ENCODE results near the gene SLC17A2.

The SLC17A2 gene

DNA sequence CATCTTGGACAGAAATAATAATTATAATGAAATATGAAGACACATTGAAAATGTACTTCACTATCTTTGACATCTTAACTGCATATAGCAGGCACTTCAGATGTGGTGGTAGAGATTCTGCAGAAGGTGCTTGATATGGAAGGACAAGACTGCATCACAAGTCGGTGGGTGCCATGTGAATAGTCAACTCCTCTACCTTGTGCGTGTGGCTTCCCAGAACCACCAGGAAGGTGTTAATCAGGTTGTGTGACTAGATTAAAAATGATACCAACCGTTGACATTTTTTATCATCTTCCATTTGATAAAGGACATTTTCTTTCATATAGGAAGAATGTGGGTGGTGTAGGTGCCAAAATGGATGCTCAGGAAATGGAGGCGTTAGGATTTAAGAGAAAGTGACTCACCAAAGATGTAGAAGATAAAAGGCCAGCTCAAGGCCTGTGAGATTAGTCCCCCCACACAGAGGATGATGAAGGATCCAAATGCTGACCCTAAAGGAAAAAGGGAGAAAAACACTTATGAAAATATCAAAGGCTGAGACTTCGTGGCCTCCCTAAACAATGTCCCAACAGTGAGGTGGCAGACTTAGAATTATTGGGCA lies 12.3 kb downstream of the SLC17A2 start:
- DNase-seq: peak; percentile 7

DNA sequence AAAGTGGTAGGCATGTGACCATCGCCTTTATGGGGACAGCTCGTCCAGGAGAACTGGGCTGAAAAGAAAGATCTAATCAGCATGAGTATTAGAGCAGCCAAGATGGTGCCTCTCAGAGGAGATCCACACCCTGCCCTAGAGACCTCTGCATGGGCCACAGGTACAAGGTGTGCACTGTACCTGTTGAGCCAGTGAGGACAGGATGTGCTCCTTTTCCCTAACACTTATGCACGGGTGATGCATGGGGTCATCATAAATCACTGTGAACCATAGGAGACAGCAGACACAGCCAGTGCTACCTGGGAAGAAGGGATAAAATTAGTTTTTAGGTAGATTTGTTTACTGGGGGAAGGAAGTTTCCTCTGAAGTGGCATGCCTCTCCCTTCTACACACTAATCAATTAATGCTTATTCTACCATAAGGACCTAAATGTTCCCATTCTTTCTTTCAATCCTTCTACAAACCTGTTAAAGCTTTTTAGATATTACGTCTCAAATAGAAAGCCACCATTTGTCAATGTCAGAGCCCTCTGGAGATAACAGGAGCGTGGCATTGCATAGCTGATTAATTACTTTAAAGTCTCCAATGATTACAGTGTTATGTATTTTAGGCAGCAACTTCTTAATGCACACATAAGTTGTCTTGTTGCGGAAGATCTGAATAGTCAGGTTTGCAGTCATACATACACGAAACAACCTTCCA lies 13.6 kb downstream of the SLC17A2 start:
- DNase-seq: no peak

DNA sequence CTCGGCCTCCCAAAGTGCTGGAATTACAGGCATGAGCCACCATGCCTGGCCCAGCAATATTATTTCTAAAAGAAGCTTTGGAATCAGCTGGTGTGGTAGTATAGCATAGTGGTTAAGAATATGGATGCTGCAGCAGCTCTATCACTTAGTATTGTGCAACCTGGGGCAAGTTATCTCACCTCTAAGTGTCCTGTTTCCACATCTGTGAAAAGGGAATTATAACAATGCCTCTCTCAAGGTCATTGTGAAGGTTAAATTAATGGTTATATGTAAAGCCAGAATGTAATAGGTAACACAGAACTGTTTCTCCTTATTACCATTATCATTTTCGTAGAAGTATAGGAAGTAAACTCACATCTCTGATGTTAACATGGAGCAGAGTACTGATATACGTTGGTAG lies 14.2 kb downstream of the SLC17A2 start:
- DNase-seq: no peak

DNA sequence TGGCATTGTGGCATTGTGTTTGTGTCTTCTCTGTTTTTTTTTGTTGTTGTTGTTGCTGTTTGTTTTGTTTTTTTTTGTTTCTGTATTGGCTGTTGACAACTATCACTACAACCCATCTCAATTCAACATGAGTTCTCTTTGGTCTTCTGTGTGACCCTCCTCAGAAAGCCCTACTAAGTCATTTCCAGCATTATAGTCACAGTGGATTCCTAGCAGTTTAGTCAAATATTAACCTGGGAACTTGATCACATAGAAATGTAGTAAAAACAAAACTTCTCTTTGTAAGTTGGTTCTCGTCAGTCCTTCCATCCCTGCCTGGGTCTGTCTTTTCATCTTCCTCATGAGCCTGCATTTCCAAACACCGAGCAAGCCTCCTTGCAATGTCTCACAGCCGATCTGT lies 16.8 kb downstream of the SLC17A2 start:
- peak; percentile 25 for DNase-seq

DNA sequence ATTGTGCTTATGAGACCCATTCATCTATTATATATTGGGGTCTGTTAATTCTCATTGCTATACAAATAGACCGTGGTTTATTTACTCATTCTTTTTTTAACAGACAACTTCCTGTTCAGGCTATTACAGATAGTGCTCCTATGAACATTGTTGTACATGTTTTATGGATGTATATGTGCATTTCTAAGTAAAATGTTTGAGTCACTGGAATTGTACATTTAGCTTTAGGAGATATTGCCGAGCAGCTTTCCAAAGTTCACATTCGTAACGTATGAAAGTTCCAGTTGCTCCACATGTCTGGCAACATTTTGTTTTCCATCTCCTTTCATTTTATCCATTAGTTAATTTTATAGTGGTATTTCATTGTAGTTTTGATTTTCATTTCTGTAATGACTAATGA lies 19.1 kb downstream of the SLC17A2 start:
- no peak for DNase-seq

DNA sequence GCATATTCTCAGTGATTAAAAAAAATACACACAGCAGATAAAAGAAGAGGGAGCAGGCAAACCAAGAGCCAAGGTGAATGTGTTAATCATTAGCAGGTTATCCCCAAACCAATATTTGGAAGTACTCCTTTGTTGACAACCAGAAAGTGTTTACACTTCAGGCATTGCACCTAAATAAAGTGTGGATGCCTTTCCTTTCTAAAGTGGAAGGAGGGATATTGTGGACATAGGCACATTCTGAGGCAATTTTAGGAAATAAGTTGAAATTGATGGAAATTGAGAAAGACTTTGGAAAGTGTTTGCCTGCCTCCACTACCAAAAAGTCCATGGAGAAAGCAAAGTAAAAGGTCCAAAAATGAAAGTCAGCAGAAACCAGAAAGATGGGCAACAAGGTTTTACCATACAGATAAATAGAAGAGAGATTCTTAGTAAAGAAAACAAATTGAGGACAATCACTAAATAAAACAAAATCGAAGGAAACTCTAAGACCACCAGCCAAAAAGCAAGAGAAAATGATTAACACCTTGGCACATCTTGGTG lies 22.9 kb downstream of the SLC17A2 start:
- DNase-seq: no peak

DNA sequence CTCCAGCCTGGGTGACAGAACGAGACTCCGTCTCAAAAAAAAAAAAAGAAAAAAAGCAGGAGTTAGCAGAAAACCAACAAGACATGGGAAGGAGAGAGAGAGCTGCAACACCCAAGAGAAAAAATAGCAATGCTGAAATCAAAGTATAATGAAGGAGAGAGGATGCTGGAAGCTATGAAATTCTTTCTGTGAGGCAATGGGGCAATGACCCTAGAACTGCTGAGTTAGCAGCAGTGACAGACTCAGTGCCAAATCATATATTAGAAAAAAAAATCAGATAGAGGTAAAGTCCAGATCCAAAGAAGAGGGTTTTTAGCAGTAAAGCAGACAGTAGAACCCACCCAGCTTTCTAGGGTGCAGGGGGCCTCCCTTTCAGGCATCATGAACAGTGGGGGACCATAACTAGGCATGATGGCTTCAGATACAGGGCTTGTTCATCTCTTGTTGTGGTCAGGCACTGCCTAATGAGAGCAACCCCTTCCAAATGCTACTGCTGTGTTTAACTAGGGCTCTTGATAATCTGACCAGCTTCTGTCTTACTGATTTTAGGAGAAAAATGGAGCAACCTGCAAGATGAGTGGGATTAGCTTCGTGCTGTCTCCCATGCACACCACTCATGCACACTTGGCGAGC lies 26.9 kb downstream of the SLC17A2 start:
- no peak for DNase-seq

DNA sequence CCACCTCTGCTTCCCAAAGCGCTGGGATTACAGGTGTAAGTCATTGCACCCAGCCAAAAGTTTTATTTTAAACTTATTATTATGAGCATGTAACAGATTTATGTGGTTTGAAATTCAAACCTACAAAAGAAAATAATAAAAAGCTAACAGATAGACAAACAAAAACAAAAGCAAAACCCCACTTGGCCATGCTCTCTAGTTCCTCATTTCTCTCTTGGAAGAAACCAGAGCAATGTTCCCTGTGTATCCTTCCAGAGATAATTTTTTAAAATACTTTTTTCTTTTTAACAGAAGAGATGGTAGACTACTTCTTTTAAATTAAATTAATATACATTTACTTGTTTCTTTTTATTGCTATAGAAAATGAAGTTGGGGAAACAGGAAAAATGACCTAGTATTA lies 28.4 kb downstream of the SLC17A2 start:
- DNase-seq: no peak

DNA sequence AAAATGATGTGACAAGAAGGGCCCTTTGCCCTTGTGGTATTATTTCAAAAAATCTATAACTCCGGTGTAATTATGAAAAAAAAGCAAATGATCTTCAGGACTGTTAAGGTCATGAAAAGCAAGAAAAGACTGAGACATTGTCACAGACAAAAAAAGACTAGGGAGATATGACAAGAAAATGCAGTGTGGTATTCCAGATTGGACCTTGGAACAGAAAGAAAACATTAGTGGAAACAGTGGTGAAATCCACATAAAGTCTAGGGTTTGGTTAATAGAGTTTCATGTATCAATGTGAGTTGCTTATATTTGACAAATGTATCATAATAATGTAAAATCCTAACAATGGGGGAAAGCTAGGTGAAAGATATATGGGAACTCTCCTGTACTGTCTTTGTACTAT lies 29.6 kb downstream of the SLC17A2 start:
- DNase-seq: no peak

DNA sequence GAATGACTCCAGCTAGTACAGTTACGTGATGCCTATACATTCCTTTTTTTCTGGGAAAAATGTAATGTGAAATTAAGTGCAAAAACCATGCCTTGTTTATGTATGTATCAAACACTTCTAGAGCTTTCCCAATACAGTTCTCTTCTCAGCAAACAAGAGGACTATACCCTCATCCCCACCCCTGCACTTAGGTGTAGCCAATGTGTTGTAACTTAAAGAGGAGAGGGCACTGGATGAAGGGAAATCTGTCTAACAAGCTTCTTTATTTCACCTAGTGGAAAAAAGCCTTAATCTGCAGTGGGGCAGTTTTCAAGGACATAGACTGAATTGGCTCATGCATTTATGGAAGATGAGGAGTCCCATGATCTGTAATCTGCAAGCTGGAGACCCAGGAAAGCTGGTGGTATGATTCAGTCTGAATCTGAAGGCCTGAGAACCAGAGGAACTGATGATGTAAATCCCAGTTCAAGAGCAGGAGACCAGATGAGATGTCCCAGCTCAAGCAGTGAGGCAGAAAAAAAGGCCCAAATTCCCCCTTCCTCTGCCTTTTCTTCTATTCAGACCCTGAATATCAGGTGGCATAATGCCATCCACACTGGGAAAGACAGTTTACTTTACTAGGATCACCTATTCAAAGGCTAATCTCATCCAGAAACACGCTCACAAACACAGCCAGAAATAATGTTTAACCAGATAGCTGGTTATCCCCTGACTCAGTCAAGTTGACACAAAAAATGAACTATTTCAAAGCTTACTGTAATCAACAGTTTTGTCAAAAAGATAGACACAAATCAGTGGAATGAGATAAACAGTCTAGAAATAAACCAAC lies 30.7 kb downstream of the SLC17A2 start:
- DNase-seq: no peak

DNA sequence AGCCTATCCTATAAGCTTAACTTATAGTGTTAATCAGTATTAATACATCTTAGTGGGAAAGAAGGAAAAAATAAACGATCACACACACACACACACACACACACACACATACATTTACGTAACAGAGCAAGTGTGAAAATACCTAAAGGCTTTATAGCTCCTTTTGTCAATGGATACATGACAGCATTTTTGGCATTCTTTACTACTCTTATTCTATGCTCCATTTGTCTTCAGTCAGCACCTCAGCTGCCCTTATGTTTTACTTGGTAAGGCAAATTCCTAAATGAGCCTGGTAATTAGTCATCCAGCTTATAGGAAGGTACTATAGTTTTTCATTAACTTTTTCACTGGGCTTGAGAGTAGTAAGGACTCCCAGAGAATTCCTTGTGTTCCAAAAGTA lies 31.4 kb downstream of the SLC17A2 start:
- no peak for DNase-seq

DNA sequence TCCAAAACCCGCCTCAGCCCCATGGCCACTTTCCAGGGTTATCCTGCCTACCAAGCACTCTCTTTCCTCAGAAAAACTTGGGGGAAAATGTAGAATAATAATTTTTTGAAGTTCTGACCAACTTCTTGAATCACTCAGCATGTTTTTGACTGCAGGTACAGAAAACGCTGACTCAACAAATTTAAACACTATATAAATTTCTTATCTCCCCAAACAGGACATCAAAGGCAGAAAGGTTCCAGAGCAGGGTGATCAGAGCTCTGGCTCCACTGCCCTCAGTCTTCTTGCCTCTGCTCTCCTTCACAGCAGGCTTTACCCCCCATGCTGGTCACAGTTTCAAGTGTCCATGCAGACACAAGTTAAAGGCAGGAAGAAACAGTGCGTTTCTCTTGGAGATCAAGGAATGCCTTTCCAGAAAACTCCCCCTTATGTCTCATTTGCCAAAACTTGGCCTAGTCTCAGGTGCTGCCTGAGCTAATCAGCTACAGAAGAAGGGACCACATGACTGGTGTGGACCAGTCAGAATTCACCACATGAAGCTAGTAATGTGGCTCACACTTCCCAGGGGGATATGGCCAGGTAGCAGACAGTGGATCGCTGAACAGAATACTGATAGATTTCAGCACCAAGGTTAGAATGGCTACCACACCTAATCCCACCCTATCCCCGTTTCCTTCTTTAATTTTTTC lies 32.1 kb downstream of the SLC17A2 start:
- no peak for DNase-seq

DNA sequence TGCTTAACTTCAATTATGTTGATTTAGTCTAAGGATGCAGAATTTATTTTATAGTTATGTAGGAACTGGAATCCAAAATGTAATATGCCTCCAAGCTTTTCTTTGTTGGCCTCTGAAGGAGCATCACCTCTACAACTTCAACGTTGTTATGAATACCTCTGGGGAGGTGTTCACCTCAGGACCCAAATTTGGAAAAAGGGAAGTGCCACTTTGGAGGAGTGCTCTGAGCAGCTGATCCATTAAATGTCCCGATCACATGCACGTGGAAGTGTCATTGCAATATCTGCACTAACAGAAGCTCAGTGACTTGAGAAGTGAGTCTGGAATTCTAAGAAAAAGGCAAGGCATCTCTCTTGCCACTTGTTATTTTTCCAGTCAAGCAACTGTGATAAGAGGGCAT lies 34.2 kb downstream of the SLC17A2 start:
- no peak for DNase-seq

DNA sequence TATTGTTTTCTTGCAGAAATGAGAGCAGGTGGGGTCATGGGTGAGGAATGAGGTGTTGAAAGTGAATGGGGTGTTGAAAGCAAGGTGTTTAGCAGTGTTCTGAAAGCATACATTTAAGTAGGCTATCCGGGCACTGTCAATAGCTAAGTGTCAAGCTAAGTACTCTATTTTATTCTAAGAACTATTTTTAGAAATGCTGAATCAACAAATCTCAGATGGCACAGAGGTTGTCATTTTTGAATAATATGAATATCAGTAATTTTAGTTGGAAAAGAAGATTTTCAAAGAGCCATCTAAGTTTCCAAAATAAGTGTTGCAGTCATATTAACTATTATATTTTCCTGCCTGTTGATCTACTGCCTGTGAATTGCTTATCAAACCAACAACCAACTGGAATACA lies 34.7 kb downstream of the SLC17A2 start:
- no peak for DNase-seq

DNA sequence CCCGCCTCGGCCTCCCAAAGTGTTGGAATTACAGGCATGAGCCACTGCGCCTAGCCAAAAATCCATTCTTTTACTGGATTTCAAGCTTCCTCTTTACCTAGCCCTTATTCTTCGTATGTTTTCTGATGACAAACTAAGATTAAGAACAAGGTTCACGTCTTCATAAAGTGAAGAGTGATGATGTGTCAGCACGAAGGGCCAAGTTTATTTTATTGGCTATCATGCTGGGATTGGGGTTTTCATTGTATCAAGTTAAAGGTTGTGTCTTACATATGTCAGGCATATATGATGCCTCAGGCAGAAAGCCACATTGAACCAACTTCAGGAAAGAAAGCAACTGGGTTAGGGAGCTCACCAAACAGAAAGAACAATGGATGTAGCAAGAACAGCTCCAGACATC lies 36.7 kb downstream of the SLC17A2 start:
- no peak for DNase-seq

DNA sequence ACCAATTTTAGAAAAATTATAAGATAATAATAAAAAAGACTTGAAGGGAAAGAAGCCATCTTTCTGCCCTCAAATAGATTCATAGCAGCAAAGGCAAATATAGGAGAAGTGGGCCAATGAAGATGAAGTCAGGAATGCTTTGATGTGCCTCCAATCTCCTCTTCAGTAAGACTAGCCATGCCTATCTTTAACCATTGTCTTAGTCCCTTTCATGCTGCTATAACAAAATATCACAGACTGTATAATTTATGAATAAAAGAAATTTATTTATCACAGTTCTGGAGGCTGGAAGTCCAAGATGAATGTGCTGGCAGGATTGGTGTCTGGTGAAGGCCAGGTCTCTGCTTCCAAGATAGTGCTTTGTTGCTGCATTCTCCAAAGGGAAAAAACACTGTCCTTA lies 37.6 kb downstream of the SLC17A2 start:
- no peak for DNase-seq

DNA sequence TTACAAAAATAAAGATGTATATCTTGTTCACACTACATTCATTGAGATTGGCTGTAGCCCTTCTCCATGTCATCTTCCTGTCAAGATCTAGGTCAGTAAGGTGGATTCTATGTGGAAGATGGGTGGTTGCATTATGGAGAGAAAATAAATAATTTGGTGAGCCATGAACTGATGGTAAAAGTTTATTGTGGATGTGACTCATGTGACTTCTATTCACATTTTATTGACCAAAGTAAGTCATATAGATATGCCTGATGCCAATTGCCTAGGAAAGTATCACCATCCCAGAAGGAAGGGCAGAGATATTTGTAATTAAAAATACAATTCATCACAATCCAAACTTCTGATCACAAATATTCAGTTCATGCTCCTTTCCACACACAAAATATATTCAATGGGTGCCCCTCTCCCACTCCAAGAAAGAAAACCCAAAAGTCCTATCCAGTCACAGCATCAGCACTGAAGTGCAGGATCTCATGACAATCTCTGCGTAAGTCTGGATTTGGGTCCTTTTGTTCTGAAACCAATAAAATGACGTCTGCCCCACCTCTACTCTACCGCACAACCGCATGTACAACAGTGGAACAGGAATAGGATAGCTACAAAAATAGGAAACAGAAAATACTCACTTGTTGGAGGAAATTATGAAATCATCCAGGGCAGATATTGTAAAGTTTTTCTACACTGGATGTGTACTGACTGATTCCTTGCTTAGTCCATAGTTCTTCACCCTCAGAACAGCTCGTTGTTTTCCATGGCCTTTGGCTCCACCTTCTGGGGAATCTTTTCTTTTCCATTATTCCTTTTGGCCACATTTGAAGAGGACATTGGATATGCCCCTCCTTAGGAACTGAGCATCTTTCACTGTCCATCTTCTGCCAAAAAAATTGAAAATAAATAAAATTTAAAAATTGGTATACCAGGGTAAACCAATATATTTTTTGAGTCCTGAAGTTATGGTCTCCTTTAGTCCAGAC lies 40.3 kb downstream of the SLC17A2 start:
- peak; percentile 34 for DNase-seq

DNA sequence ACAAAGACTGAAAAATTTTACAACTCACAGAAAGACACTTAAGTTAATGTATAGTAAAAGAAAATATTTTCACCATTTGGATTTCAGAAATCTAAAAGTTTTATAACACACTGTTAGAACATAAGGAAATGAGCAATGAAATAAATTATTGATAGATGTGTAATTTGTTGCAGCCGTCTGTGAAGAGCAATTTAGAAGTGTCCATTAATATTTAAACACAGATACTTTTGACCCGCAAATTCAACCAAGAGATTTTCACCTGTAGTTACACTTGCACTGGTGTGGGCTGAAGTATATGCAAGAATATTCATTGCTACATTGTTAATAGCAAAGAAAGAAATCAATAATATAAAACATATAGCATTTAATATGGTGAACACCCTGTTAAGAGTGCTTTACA lies 41.9 kb downstream of the SLC17A2 start:
- DNase-seq: no peak

DNA sequence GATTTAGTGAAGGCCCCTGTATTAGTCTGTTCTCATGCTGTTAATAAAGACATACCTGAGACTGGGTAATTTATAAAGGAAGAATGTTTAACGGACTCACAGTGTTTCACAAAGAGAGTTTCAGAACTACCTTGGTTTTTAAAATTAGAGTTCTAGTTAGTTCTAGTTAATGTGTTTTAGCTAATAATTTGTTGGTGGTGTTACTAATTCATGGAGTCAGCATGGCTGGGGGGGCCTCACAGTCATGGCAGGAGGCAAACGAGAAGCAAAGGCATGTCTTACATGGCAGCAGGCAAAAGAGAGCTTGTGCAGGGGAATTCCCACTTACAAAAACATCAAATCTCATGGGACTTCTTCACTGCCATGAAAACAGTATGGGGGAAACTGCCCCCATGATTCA lies 44.4 kb downstream of the SLC17A2 start:
- no peak for DNase-seq

DNA sequence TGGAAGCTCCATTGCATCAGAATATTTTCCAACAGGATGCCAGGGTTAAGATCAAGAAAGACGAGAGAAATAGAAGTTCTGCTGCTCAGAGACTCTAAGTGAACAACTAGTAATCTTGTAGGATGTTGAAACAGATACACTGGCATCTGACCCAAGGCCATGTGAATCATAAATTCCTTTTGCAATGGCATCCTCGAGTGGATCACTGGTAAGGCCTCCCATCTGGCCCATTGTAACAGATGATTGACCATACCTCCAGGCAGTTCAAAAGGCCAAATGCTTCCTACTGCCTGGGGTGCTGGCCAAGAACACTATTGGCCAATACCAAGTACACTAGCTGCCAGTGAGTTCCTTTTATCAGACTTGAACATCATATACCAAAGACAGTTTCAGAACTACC lies 46.5 kb downstream of the SLC17A2 start:
- no peak for DNase-seq

DNA sequence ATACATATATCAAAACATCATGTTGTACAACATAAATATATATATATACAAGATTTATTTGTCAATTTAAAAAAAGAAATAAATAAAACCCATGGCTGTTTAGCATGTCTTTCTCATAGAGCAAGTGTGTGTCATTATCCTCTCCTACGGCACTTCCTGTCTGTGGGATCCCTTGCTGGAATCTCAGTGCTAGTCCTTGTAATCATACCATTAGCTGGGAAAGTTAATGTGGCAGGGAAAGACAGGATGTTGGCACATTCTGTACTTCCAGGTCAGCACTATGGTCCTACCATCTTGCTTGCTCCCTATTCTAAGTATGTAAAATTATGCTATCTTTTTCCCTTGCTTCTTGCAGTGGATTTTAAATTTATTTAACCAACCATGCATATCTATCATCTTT lies 47.0 kb downstream of the SLC17A2 start:
- DNase-seq: no peak
